Measurements from ENCODE around the gene KIFC1. TPM values are rescaled to one million over a fixed set of nuclear protein-coding genes. Genes with fewer than 3 reads are reported as not detected.

KIFC1 gene
- total and polyA plus RNA-seq, 2 donors (not counting 1 experiment from before 2014, with no cell fraction given), result 0.79 to 1.0 TPM

DNA sequence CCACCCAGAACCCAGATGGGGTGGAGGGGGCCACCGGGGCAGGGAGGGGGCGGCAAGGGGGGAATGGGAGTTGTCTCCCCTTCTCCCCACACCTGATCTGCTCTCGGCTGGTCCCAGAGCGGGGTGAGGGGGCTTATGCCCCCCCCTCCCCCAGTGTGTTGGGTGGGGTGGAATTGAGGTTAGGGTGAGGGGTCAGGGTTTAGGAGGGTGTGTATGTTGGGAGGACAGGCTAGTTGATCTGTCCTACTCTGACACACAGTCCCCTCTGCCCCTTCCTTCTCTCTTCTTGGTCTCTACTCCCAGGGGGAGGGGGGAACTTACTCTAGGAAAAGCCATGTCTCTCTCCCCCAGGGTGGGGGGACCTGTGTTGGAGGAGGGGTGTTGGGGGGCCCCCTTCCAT, 60.9 kb downstream of the KIFC1 start:
- Histone ChIP-seq H3K79me2 (ENCODE audit: control insufficient read depth, insufficient read depth, low read length) (peaks cover 40% of the 10 kb centered on the region), H3K27ac (ENCODE audit: low read length in 2 of 2) (peak overlapping the region in 1 of 2 donors; percentile 23), H3K36me3 (replicated peaks in 1 of 2; ENCODE audit: control extremely low read depth in 1 of 2, control insufficient read depth in 1 of 2, extremely low read depth in 1 of 2, insufficient read depth in 2 of 2, low read length in 1 of 2) (peaks cover 0 to 9% of the 10 kb centered on the region in 2 experiments), H3K27me3 (replicated peaks in 1 of 4; ENCODE audit: control extremely low read depth in 1 of 4, control insufficient read depth in 3 of 4, insufficient read depth in 4 of 4, low read length in 3 of 4) (no peaks in the 10 kb centered on the region), H3K4me1 (ENCODE audit: control insufficient read depth in 2 of 2, insufficient read depth in 2 of 2, low read length in 2 of 2) (peaks cover 12 to 21% of the 10 kb centered on the region in 2 donors), H3K9ac (ENCODE audit: low read length) (no peak overlapping the region), H4K20me1 (ENCODE audit: control insufficient read depth, insufficient read depth, low read length, poor library complexity, severe bottlenecking) (peaks cover 4% of the 10 kb centered on the region), H2AFZ (ENCODE audit: insufficient read depth, low read depth, low read length, poor library complexity, severe bottlenecking) (no peak overlapping the region), H3K4me3 (ENCODE audit: control extremely low read depth in 1 of 5, extremely low read depth in 1 of 5, insufficient read depth in 1 of 5, low read depth in 2 of 5, low read length in 4 of 5) (no peak overlapping the region), H3K9me3 (ENCODE audit: control extremely low read depth in 1 of 3, control insufficient read depth in 2 of 3, insufficient read depth in 1 of 3, low read length in 2 of 3) (no peaks in the 10 kb centered on the region), H3K4me2 (replicated peaks; ENCODE audit: low read depth, low read length, poor library complexity, severe bottlenecking) (peak overlapping the region; percentile 92)
- POLR2A ChIA-PET, result interaction anchor here (0.7 kb wide), 2 partner anchors 44 to 1810 kb away, joined by 5 to 8 read pairs; no protein-coding TSS in a partner anchor
- no CpG with 5 or more reads among the region's 4 CpGs for WGBS (ENCODE audit: insufficient coverage)
- ATAC-seq (ENCODE audit: low read depth) (no peak), DNase-seq (no peak)
- CTCF ChIA-PET, result no interaction called here
- no peaks in the 10 kb centered on the region for H3K9me3 Mint-ChIP-seq (ENCODE audit: insufficient read depth)
- intact Hi-C loops (cut with micrococcal nuclease), result no loop called here
- peaks cover 32% of the 10 kb centered on the region for H3K4me1 Mint-ChIP-seq
- TF ChIP-seq EZH2 (IDR thresholded peaks at IDR 0.05; ENCODE audit: borderline replicate concordance, insufficient read depth, low read depth, low read length, poor library complexity, severe bottlenecking), result no peak
- TF ChIP-seq, protein P1, sequence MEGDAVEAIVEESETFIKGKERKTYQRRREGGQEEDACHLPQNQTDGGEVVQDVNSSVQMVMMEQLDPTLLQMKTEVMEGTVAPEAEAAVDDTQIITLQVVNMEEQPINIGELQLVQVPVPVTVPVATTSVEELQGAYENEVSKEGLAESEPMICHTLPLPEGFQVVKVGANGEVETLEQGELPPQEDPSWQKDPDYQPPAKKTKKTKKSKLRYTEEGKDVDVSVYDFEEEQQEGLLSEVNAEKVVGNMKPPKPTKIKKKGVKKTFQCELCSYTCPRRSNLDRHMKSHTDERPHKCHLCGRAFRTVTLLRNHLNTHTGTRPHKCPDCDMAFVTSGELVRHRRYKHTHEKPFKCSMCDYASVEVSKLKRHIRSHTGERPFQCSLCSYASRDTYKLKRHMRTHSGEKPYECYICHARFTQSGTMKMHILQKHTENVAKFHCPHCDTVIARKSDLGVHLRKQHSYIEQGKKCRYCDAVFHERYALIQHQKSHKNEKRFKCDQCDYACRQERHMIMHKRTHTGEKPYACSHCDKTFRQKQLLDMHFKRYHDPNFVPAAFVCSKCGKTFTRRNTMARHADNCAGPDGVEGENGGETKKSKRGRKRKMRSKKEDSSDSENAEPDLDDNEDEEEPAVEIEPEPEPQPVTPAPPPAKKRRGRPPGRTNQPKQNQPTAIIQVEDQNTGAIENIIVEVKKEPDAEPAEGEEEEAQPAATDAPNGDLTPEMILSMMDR (IDR thresholded peaks at IDR 0.05), result no peak
- no peak overlapping the region for H3K27ac Mint-ChIP-seq
- no peaks in the 10 kb centered on the region for H3K27me3 Mint-ChIP-seq
- H3K4me3 Mint-ChIP-seq, result no peak overlapping the region

DNA sequence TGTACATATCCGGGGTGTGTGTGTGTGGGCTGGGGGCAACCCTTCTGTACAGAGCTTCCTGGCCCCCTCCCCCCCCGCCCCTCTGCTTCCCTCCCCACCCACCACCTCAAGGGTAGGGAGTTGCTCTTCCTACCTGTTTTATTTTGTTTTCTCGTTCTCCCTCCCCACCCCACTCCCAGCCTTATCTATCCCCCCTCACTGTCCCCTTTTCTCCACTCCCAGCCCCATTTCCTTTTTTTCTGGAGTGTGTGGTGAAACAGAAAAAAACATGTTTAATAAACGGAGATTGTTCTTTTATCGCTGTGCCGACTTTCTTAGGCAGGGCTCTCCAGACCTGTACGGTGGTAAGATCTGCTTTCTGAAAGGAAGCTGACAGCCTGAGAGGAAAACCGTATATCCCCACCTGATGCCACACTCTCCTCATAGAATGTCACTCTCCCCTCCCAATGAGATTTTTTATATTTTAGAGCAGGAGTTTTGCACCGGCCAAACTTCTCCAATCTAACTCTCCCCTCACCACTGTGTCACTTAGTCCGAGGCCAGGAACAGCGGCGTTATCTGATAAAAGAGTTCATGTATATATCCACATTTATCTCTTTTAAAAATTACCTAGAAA, 61.9 kb downstream of the KIFC1 start:
- CTCF ChIA-PET, result interaction anchor here (1.1 to 2.1 kb wide), 4 partner anchors 21 to 63 kb away, joined by 3 to 8 read pairs (median 6); partner anchors contain the start of gene CUTA
- POLR2A ChIA-PET, result interaction anchor here (0.8 to 1.5 kb wide), 5 partner anchors 42 to 155 kb away, joined by 3 to 8 read pairs (median 4); partner anchors contain the start of genes PHF1, RGL2, TAPBP and ZBTB22
- DNase-seq, result no peak
- Mint-ChIP-seq H3K27me3 (no peaks in the 10 kb centered on the region), H3K27ac (peak overlapping the region; percentile 93), H3K4me1 (peaks cover 32% of the 10 kb centered on the region), H3K4me3 (peak overlapping the region; percentile 99), H3K9me3 (ENCODE audit: insufficient read depth) (no peaks in the 10 kb centered on the region)
- Histone ChIP-seq H3K36me3 (replicated peaks in 1 of 2; ENCODE audit: control extremely low read depth in 1 of 2, control insufficient read depth in 1 of 2, extremely low read depth in 1 of 2, insufficient read depth in 2 of 2, low read length in 1 of 2) (peaks cover 0 to 6% of the 10 kb centered on the region in 2 experiments), H3K9me3 (ENCODE audit: control extremely low read depth in 1 of 3, control insufficient read depth in 2 of 3, insufficient read depth in 1 of 3, low read length in 2 of 3) (no peaks in the 10 kb centered on the region), H3K27ac (ENCODE audit: low read length in 2 of 2) (peak overlapping the region; percentile 57 to 84), H3K4me2 (replicated peaks; ENCODE audit: low read depth, low read length, poor library complexity, severe bottlenecking) (peak overlapping the region; percentile 92), H4K20me1 (ENCODE audit: control insufficient read depth, insufficient read depth, low read length, poor library complexity, severe bottlenecking) (peaks cover 4% of the 10 kb centered on the region), H3K79me2 (ENCODE audit: control insufficient read depth, insufficient read depth, low read length) (peaks cover 40% of the 10 kb centered on the region), H2AFZ (ENCODE audit: insufficient read depth, low read depth, low read length, poor library complexity, severe bottlenecking) (peak overlapping the region; percentile 88), H3K9ac (ENCODE audit: low read length) (peak overlapping the region; percentile 79), H3K4me3 (ENCODE audit: control extremely low read depth in 1 of 5, extremely low read depth in 1 of 5, insufficient read depth in 1 of 5, low read depth in 2 of 5, low read length in 4 of 5) (peak overlapping the region; percentile 77 to 94 (median 81)), H3K4me1 (ENCODE audit: control insufficient read depth in 2 of 2, insufficient read depth in 2 of 2, low read length in 2 of 2) (peaks cover 12 to 21% of the 10 kb centered on the region in 2 donors), H3K27me3 (replicated peaks in 1 of 4; ENCODE audit: control extremely low read depth in 1 of 4, control insufficient read depth in 3 of 4, insufficient read depth in 4 of 4, low read length in 3 of 4) (no peaks in the 10 kb centered on the region)
- no CpG with 5 or more reads among the region's 12 CpGs for WGBS (ENCODE audit: insufficient coverage)
- TF ChIP-seq, protein P1 (IDR thresholded peaks at IDR 0.05), result no peak
- no peak for TF ChIP-seq EZH2 (IDR thresholded peaks at IDR 0.05; ENCODE audit: borderline replicate concordance, insufficient read depth, low read depth, low read length, poor library complexity, severe bottlenecking)
- intact Hi-C loops (cut with micrococcal nuclease), result loop anchor here (1.0 kb wide), 5 partner anchors 22 to 127 kb away; partner anchors contain the start of genes BAK1 and CUTA
- ATAC-seq (ENCODE audit: low read depth), result no peak

Data from B cell (primary cell).